KBM-7 (cell line): ENCODE results near the gene CCER1.
"Not testable (repeated sequence)": the region's sequence is repeated elsewhere in the genome, so short reads cannot be mapped to it uniquely, and the experiment has no call there.

ENCODE experiments used
- DNase-seq: peaks from one replicate; pipeline ENCODE4 v3.0.0-alpha.2; 2015
- in situ Hi-C: fragments of 300-500 bp; cut with MboI; formaldehyde crosslinking; loops from 2 replicates; pipeline ENCODE4 v1.14.3; 2020; ENCODE audit warnings: low sequenced_read_pairs, low pct_unique_long_range_greater_than_20kb, mixed read lengths

CCER1 gene, protein sequence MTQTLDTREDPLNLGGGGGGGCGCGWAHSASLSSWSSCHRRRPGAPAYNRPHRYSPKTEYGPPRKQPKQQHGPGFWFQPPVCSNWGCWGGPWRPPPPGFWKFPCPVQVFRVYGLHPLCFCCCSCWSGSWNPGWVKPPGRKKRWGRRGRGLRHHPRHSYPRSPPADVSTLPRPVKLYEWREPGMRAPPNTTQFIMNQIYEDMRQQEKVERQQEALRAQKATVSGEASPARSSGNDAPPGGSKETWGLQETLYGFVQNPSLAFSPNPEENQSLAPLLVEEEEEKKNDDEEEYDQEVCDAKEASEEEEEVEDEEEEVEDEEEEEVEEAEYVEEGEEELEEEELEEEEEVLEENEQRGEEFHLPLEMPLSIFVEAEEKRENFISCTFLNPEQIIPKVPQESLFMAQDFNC

GRCh38 chr12:90954921-90955320, at the start of gene CCER1:
Gene CCER1 (minus strand): TSS chr12:90955176. CDS start chr12:90954742, 434 bp downstream.
- in situ Hi-C loops = no loop called here
- no peak for DNase-seq

DNA sequence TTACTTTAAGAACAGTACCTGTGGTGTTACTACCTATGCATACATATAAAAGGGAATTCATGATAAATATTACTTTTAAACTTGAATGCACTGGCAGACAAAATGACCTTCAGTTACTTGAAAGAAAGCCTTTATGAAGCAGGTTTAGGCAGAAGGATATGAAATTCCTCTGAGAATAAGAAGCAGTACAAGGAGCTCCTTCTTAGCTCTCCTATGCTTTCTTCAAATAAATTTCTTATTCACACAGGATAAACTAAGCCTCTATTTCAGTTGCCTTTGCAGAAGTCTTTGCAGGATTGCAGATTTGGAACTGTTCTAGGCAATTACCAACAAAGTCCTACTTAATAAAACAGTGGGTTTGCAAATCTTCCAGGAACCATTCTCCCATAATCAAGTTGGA, 48.8 kb upstream of the CCER1 start:
- in situ Hi-C loops = no loop called here

GRCh38 chr12:91001306-91001705, 46.3 kb upstream of the CCER1 start:
- in situ Hi-C loops = no loop called here
- no peak for DNase-seq

More for the DNA sequence above, 48.8 kb upstream of the CCER1 start:
- DNase-seq = no peak

- no peak for DNase-seq
- in situ Hi-C loops = loop anchor here (25.0 kb wide), 2 partner anchors 112 to 362 kb away; partner anchors contain the start of gene LUM
Observed at GRCh38 chr12:90999966-91000365, 45.0 kb upstream of the CCER1 start.

GRCh38 chr12:90999527-90999926, 44.6 kb upstream of the CCER1 start:
- in situ Hi-C loops = loop anchor here (25.0 kb wide), 2 partner anchors 113 to 363 kb away; partner anchors contain the start of gene LUM
- no peak for DNase-seq

DNA sequence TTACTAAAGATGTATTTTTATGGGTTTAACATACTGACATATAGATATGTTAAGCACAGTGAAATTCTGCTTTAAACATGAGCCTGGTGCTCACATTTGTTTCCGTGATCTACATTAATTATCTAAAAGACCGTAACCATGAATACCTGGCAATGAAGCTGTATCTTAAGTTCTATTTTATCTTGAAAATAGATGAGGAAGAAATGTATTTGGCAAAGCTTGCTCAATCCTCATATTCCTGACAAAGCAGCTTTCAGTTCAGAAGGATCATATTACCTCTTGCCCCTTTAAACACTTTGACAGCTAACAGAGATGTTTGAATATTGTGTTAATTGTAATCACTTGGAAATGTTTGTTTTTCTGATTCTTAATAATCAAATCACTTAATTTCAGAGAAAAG, 40.0 kb upstream of the CCER1 start:
- in situ Hi-C loops = loop anchor here (25.0 kb wide), 2 partner anchors 117 to 367 kb away; partner anchors contain the start of gene LUM
- DNase-seq = no peak

- no peak for DNase-seq
- in situ Hi-C loops = loop anchor here (25.0 kb wide), 2 partner anchors 120 to 370 kb away; partner anchors contain the start of gene LUM
Observed at GRCh38 chr12:90991952-90992465, 37.0 kb upstream of the CCER1 start.

DNA sequence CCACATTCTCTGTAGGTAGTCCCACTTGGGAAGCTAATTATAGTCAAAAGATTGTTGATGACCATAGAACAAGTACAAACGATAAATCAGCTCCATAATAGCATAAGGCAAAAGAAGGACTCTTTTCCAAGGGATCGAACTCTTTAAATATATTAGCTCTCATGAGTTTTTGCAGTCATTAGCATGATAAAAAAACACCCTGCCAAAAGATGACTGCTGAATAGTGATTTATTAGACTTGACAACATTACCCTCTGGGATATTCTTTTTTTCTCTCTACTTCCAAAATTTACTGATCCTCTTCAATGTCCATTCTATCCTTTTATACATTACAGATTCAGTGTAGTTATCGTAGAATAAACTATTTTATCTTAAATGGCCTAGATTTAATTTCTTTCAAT, 35.6 kb upstream of the CCER1 start:
- DNase-seq = no peak
- in situ Hi-C loops = loop anchor here (25.0 kb wide), 2 partner anchors 122 to 372 kb away; partner anchors contain the start of gene LUM

- DNase-seq = no peak
- in situ Hi-C loops = loop anchor here (25.0 kb wide), 2 partner anchors 123 to 373 kb away; partner anchors contain the start of gene LUM
Observed at GRCh38 chr12:90989686-90990111, 34.7 kb upstream of the CCER1 start.

DNA sequence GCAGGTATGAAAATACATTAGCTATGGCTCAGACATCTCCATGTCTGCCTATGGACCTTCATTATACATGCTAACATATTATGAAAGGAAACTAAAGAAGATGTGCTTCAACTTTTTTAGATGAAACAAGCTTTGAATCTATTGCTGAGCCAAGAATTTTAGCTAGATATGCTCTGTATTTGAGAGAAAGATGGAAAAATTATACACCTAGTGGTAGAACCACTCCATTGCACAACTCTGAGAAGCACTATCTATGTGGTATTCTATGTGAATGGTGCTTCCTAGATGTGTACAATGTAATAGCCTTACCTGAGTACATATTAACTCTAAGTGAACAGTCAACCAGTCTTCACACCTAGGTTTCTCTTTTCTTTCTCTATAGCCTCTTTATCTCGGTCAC, 32.5 kb upstream of the CCER1 start:
- DNase-seq = no peak
- in situ Hi-C loops = loop anchor here (25.0 kb wide), 2 partner anchors 125 to 375 kb away; partner anchors contain the start of gene LUM

- in situ Hi-C loops = loop anchor here (25.0 kb wide), 2 partner anchors 125 to 375 kb away; partner anchors contain the start of gene LUM
- DNase-seq = no peak
Observed at GRCh38 chr12:90987101-90987500, 32.1 kb upstream of the CCER1 start.

DNA sequence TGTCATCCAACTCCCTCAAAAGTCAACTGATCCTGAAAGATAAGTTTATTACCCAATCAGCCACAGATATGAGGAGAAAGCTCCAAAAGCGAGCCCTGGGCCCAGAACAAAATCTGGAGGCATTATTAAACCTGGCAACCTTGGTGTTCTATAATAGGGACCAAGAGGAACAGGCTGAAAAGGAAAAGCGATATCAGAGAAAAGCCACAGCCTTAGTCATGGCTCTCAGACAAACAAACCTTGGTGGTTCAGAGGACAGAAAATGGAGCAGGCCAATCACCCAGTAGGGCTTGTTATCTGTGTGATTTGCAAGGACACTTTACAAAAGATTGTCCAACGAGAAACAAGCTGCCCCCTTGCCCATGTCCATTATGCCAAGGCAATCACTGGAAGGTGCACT, 30.4 kb upstream of the CCER1 start:
- in situ Hi-C loops = loop anchor here (25.0 kb wide), 2 partner anchors 127 to 377 kb away; partner anchors contain the start of gene LUM
- not testable (repeated sequence) for DNase-seq

GRCh38 chr12:90984114-90984513, 29.1 kb upstream of the CCER1 start:
- in situ Hi-C loops = loop anchor here (25.0 kb wide), 2 partner anchors 128 to 378 kb away; partner anchors contain the start of gene LUM
- DNase-seq = no peak

DNA sequence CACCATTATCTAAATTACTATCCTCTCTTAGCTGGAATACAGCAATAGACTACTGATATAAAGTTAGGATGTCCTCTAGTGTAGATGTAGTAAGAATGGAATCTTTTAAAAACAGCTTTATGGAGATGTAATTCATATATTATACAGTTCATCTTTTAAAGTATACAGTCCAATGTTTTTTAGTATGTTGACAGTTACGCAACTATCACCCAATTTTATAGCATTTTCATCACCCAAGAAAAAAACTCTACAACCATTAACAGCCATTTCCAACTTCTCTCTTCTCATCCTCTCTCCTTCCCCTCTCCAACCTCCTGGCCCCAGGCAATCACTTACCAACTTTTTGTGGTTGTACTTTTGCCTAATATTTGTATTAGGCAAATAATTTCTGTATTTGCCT, 27.2 kb upstream of the CCER1 start:
- no peak for DNase-seq
- in situ Hi-C loops = loop anchor here (25.0 kb wide), 2 partner anchors 130 to 380 kb away; partner anchors contain the start of gene LUM

DNA sequence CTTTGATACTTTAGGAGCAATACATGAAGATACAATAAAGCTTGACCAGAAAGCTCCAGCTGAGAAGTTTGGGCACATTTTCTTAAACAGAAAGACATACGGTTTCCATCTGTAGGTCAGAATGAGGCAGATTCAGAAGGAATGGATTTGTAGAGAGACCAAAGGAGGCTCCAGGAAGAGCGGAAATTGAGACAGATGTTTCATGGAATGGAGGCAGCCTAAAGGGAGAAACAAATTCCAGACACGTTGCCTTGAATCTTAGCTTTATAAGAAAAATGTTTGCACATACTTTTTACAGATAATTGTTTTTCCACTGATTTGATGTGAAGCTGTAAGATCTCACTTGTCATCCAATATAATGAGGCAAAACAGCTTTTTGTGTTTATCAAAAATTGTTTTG, 25.0 kb upstream of the CCER1 start:
- no peak for DNase-seq
- in situ Hi-C loops = loop anchor here (25.0 kb wide), 2 partner anchors 132 to 382 kb away; partner anchors contain the start of gene LUM

DNA sequence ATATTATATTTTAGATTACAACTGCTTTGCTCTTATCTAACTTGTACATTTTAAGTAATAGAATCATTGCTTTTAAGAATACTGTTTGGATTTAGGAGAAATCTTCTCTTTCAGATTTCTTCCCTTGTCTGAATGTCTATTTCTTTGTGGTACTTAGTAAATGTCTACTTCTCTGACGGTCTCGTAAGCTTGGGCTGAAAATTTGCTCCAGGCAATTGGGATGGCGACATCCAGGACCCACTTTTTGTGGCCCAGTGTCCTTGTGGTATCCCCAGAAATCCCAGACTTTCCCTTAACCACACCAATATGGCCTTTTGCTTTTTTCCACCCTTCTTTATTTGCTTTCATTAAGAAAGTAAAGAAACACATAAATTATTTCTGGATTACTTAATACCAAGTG, 24.0 kb upstream of the CCER1 start:
- no peak for DNase-seq
- in situ Hi-C loops = loop anchor here (25.0 kb wide), 2 partner anchors 133 to 383 kb away; partner anchors contain the start of gene LUM

DNA sequence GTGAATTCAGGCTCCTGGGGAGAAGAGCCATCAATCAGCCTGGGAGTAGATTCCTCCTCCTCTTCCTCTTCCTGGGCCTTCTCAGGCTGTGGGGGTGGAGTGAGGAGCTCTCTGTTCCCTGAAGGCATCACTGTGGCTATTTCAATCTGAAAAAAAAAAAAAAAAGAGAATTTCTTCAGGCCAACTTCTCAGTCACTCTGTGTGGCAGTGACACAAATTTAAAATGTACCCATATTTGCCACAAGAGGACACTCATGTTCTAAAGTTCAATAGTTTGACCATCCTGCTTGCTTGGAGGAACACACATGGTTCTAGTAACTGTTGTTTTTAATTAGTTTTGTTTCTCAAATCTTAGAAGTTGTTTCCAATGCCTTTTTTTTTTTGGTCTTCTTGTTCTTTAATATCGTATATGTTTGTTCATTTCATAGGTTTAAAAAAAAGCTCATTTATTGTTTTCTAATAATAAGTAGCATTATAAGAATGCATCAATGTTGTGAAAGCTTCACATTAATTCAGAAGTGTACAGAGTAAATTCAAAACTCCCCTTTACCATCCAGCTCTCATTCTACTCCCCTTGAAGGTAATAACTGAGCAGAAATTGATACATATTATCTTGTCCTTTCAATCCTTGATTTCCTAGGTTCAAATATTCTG, 23.3 kb upstream of the CCER1 start:
- in situ Hi-C loops = loop anchor here (25.0 kb wide), 2 partner anchors 134 to 384 kb away; partner anchors contain the start of gene LUM
- peak; percentile 49 for DNase-seq

DNA sequence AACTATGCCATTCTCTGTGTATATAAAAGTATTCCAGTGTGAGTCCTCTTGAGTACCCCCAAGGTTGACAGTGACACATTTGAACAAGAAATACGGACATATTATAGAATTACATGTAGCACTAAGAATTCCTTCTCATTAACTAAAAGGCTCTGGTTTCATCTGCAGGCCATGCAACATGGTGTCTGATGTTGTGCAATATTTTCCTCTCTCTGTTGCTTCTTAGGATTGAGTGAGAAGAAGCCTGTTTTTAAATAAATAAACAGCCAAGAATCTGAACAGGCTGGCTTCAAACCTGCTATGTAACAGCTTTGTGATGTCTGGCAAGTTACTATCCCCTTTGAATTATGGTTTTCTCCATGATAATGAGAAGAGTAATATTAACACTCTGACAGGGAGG, 22.2 kb upstream of the CCER1 start:
- no peak for DNase-seq
- in situ Hi-C loops = loop anchor here (25.0 kb wide), 2 partner anchors 135 to 385 kb away; partner anchors contain the start of gene LUM

DNA sequence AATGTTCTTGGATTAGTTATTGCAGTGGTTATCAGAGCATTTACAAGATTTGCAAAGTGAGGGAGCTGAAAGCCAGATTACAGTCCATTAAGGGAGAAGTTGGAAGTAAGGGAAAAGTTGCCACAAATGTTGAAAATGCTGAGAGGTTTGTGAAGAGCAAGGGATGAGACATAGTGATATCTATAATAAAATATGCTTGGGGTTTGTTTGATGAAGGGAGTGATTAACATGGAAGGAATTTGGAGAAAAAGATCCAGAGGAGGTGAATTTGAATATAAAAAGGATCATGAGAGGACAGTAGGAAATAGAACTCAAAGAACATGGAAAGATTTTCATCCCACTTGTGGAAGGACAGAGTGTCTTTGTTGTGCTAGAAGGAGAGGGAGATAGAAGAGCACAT, 19.3 kb upstream of the CCER1 start:
- DNase-seq = no peak
- in situ Hi-C loops = no loop called here
